Effector memory CD4-positive, alpha-beta T cell (primary cell): ENCODE data around the gene ZDHHC4.

ENCODE experiments used
- DNase-seq, 3 donors: peaks; one replicate each; pipeline ENCODE4 v3.0.0-alpha.2; 2020
- H3K27ac ChIP-seq: 2 replicates; pipeline ENCODE4 v1.7.0; 2013; ENCODE audit warnings: mild to moderate bottlenecking, low read length, moderate library complexity; ENCODE audit not compliant: insufficient read depth, poor library complexity, severe bottlenecking
- H3K27me3 ChIP-seq: replicated peaks from 2 replicates; pipeline ENCODE4 v1.7.0; 2013; ENCODE audit warnings: mild to moderate bottlenecking, low read length; ENCODE audit not compliant: insufficient read depth, control insufficient read depth, poor library complexity, severe bottlenecking
- H3K36me3 ChIP-seq: 2 replicates; pipeline ENCODE4 v1.7.0; 2013; ENCODE audit warnings: mild to moderate bottlenecking, low read length, moderate library complexity; ENCODE audit not compliant: control insufficient read depth, insufficient read depth
- H3K4me1 ChIP-seq: 2 replicates; pipeline ENCODE4 v1.7.0; 2013; ENCODE audit warnings: low read length, mild to moderate bottlenecking; ENCODE audit not compliant: control insufficient read depth, insufficient read depth, poor library complexity, severe bottlenecking
- H3K4me3 ChIP-seq: 2 replicates; pipeline ENCODE4 v1.7.0; 2013; ENCODE audit warnings: low read length, low read depth, mild to moderate bottlenecking; ENCODE audit not compliant: insufficient read depth, poor library complexity, severe bottlenecking
- H3K9me3 ChIP-seq: 2 replicates; pipeline ENCODE4 v1.7.0; 2013; ENCODE audit warnings: mild to moderate bottlenecking, low read length, moderate library complexity; ENCODE audit not compliant: control insufficient read depth

Gene ZDHHC4

GRCh38 chr7:6542368-6542767, 34.9 kb upstream of the ZDHHC4 start:
- no peak overlapping the region for H3K27ac ChIP-seq
- H3K9me3 ChIP-seq = no peaks in the 10 kb centered on the region
- H3K27me3 ChIP-seq = no peaks in the 10 kb centered on the region
- DNase-seq = no peak
- H3K4me3 ChIP-seq = no peak overlapping the region
- no peaks in the 10 kb centered on the region for H3K36me3 ChIP-seq
- no peaks in the 10 kb centered on the region for H3K4me1 ChIP-seq

DNA sequence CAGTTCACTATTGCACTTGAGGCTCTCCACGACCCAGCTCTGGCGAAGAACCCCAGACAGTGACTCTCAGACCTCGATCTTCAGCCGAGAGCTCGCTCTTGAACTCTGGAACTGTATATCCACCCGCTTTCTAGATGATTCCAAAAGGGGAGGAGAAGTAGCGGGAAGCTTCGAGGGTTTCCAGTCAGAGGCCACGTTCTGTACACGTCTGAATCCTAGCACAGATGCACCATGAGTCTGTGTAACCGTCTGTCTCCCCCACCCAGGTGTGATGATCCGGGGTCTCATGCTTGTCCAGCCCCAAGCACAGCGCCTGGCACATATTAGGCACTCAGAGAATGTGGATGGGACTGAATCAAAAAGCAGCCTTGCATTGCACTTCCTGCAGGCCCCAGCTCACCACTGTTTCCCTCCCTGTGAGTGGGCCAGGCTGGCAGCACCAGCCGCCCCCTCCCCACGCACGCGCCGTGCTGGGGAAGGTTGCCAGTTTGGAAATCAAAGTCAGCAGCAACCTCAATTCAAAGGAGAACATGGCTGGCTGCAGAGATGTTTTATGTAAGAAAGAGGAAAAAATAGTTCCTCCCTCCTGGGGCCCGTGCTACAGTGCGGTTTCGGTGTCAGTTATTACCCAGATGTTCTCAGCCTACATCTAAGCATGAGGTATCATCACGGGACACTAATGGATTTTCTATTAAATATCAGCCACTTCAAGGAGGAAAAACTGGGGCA, 31.7 kb upstream of the ZDHHC4 start:
- no peak for DNase-seq
- Histone ChIP-seq H3K4me3 (no peak overlapping the region), H3K27ac (no peak overlapping the region), H3K36me3 (no peaks in the 10 kb centered on the region), H3K9me3 (no peaks in the 10 kb centered on the region), H3K27me3 (no peaks in the 10 kb centered on the region), H3K4me1 (no peaks in the 10 kb centered on the region)

DNA sequence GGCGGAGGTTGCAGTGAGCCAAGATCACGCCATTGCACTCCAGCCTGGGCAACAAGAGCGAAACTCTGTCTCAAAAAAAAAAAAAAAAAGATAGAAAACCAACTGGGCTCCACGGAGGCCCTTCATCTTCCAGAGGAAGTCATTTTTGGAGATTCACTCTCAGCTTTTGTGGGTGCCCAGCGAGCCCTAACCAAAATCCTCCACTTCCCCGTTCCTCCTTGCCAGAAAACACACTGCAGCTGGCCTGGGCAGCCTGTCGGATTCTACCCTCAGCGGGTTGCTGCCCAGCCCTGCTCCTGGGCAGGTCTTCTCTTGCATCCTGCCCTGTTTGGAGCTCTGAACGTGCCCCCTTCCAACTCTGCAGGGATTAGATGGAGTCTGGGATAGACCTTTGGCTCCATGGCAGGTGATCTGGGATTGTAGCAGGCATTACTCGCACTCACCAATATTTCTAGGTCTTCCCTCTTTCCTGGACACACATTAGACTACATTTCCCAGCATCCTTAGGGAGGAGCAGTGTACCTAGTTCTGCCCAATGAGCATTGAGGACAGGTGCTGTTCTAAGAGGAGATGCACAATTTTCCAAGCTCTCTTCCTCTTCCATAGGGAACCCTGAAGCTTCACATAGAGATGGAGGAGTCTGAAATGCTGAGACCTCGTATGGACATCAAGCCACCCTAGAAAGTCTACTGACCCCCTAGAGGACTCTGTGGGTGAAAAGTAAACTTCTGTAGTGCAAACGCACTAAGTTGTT, 30.6 kb upstream of the ZDHHC4 start:
- Histone ChIP-seq H3K9me3 (no peaks in the 10 kb centered on the region), H3K4me1 (no peaks in the 10 kb centered on the region), H3K4me3 (no peak overlapping the region), H3K36me3 (no peaks in the 10 kb centered on the region), H3K27me3 (no peaks in the 10 kb centered on the region), H3K27ac (no peak overlapping the region)
- DNase-seq = no peak

DNA sequence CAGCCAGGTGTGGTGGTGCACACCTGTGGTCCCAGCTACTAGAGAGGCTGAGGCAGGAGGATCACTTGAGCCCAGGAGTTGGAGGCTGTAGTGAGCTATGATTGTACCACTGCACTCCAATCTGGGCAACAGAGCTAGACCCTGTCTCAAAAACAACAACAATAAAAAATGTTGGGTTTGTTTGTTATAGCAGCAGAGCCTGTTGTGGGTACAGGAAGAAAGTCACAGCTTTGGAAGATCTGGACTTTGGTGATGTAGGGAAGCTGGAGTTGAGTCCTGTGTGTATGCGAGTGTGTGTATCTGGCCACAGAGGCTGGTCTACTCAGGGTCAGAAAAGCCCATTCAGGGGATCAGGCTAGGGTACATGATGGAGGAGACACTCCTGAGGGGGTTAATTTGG, 29.9 kb upstream of the ZDHHC4 start:
- H3K4me3 ChIP-seq = no peak overlapping the region
- no peaks in the 10 kb centered on the region for H3K9me3 ChIP-seq
- no peak for DNase-seq
- no peak overlapping the region for H3K27ac ChIP-seq
- no peaks in the 10 kb centered on the region for H3K27me3 ChIP-seq
- H3K4me1 ChIP-seq = no peaks in the 10 kb centered on the region
- H3K36me3 ChIP-seq = no peaks in the 10 kb centered on the region

DNA sequence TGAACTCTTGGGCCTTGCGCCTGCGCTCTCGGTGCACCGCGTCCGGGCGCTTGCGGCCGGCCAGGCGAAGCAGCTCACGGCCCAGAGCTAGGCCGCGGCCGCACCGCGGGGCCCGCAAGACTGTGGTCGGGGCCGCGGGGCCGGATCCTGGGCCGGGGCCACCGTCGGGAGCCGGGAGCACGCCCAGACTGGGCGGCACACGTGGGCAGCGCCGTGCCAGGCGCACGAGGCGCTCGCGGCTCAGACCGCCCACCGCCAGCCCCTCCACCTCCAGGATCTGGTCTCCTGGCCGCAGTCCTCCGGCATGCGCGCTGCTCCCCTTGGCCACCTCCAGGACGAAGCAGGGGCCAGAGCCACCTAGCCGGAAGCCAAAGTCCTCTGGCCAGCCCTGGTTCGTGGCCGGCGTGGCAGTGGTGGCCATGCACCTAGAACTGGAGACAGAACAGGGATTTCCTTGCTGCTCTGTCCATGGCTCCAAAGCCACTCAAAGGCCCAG, 26.2 kb upstream of the ZDHHC4 start, which contains the start of gene GRID2IP:
GRID2IP (minus strand) TSS at position 446 of the 496 bp plus-strand sequence; CDS start at position 421, 25 bp downstream.
- Histone ChIP-seq H3K4me3 (no peak within 1 kb of the TSS), H3K4me1 (no peaks in the 10 kb centered on the region), H3K9me3 (no peaks in the 10 kb centered on the region), H3K36me3 (no peaks in the 10 kb centered on the region), H3K27ac (no peak within 1 kb of the TSS), H3K27me3 (no peaks in the 10 kb centered on the region)
- DNase-seq = no peak

DNA sequence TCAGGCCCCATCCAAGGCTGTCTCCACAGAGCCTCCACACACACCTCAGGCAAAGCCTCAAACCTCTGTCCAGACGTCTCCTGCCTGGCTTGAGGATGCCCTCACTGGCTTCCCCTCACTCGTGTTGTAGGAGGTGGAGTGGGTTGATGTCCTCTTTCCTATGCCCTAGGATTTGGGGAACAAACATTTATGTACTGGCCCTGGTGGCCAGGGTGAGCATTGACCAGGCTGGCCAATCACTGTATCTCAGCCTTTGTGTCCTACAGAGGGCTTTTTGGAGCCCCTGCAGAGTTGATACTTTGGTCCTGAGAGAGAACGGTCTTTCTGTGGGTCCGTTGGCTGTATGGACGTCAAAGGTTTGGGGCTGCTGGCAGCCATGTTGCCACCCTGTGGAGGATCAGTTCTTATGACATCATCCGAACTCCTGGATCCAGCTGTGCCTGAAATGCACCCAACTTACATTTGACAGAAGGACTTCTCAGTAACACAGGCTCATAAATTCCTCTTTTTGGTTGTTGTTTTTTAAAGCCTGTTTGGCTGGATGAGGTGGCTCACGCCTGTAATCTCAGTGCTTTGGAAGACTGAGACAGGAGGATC, 23.7 kb upstream of the ZDHHC4 start:
- Histone ChIP-seq H3K27ac (no peak overlapping the region), H3K27me3 (no peaks in the 10 kb centered on the region), H3K36me3 (no peaks in the 10 kb centered on the region), H3K4me1 (no peaks in the 10 kb centered on the region), H3K4me3 (no peak overlapping the region), H3K9me3 (no peaks in the 10 kb centered on the region)
- no peak for DNase-seq

DNA sequence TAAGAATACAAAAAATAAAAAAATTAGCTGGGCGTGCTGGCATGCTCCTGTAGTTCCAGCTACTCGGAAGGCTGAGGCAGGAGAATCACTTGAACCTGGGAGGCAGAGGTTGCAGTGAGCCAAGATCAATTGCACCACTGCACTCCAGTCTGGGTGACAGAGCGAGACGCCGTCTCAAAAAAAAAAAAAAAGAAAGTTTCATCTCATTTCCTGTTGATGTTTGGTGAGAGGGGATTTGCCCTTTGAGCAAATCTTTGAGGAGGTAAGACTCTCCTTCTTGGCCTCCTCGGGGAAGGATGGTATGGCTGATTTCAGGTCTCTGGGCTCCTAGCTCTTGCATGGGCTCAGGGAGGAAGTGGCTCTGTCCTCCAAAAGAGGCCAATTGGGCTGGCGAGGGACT, 22.4 kb upstream of the ZDHHC4 start:
- no peak for DNase-seq
- Histone ChIP-seq H3K4me3 (no peak overlapping the region), H3K4me1 (no peaks in the 10 kb centered on the region), H3K36me3 (no peaks in the 10 kb centered on the region), H3K27me3 (no peaks in the 10 kb centered on the region), H3K9me3 (no peaks in the 10 kb centered on the region), H3K27ac (no peak overlapping the region)

DNA sequence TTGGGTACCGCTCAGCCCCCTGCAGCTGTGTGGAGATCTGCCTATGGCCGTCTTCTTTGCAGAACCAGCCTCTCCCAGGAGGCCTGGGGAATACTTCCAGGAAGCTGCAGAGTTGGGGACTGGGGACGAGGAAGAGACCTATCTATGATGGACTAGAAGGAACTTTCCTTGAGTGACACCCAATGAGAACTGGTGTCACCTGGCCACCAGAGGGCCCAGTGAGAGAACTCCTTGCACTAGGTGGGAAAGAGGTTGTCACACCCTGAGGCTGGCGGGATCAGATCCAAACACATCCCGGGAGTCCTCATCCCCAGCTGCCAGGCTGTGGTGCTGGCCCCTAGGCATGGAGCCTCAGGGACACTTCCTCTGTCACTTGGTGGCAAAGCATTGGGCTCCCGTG, 21.1 kb upstream of the ZDHHC4 start:
- H3K27me3 ChIP-seq = no peaks in the 10 kb centered on the region
- H3K4me1 ChIP-seq = no peaks in the 10 kb centered on the region
- no peaks in the 10 kb centered on the region for H3K9me3 ChIP-seq
- DNase-seq = no peak
- no peak overlapping the region for H3K27ac ChIP-seq
- H3K4me3 ChIP-seq = no peak overlapping the region
- H3K36me3 ChIP-seq = no peaks in the 10 kb centered on the region

GRCh38 chr7:6558837-6559236, 18.4 kb upstream of the ZDHHC4 start:
- Histone ChIP-seq H3K27me3 (no peaks in the 10 kb centered on the region), H3K27ac (no peak overlapping the region), H3K4me3 (no peak overlapping the region), H3K36me3 (no peaks in the 10 kb centered on the region), H3K4me1 (no peaks in the 10 kb centered on the region), H3K9me3 (no peaks in the 10 kb centered on the region)
- DNase-seq = no peak

DNA sequence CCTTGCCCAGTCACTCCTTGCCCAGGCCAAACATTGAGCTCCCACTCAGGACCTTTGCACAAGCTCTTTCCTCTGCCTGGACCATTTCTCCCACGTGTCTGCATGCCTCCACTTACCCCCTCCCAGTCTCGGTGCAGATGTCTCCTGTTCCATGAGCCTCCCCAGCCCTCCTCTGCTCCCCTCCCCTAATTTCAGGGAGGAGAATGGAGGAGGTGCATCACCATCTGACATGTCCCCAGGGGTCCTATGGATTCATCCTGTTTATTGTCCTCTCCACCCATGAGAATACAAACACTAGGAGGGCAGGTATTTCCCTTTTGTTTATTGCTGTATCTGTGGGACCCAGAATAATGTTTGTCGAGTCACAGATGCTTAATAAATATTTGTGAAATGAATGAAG, 17.4 kb upstream of the ZDHHC4 start:
- Histone ChIP-seq H3K36me3 (no peaks in the 10 kb centered on the region), H3K4me3 (no peak overlapping the region), H3K27me3 (no peaks in the 10 kb centered on the region), H3K27ac (no peak overlapping the region), H3K9me3 (no peaks in the 10 kb centered on the region), H3K4me1 (no peaks in the 10 kb centered on the region)
- DNase-seq = no peak
